DND-41 (cell line): Measurements from ENCODE around the gene PHKB.
"Not testable (repeated sequence)": the region's sequence is repeated elsewhere in the genome, so short reads cannot be mapped to it uniquely, and the experiment has no call there.

Experiments
- CTCF ChIP-seq: IDR thresholded peaks from 2 replicates; pipeline ENCODE4 v1.5.1; 2012; ENCODE audit warnings: borderline replicate concordance, low read length, moderate library complexity, mild to moderate bottlenecking; ENCODE audit not compliant: poor library complexity, severe bottlenecking; ENCODE audit errors: extremely low read depth
- EZH2 ChIP-seq: IDR thresholded peaks from 3 replicates; pipeline ENCODE4 v1.6.1; 2012; ENCODE audit warnings: borderline replicate concordance, low read depth, mild to moderate bottlenecking, moderate library complexity, low read length, inconsistent platforms; ENCODE audit not compliant: severe bottlenecking

GRCh38 chr16:47468070-47468689 lies 7.0 kb downstream of the PHKB start:
- not testable (repeated sequence) for TF ChIP-seq CTCF, EZH2
